Parathyroid adenoma (tissue), 2 donors: ENCODE data around the gene FBXW12.

Experiments used
- H2AFZ ChIP-seq: fragments of 300-600 bp; sonication (generic); one replicate; pipeline ENCODE4 v1.7.0; 2017; ENCODE audit warnings: antibody characterized with exemption, mild to moderate bottlenecking
- H3K27ac ChIP-seq: fragments of 300-600 bp; sonication (generic); one replicate; pipeline ENCODE4 v1.7.0; 2017
- H3K27me3 ChIP-seq: fragments of 300-600 bp; sonication (generic); one replicate; pipeline ENCODE4 v1.7.0; 2017; ENCODE audit warnings: low read length; ENCODE audit not compliant: control insufficient read depth, insufficient read depth
- H3K36me3 ChIP-seq: fragments of 300-600 bp; sonication (generic); one replicate; pipeline ENCODE4 v1.7.0; 2017; ENCODE audit warnings: low read length; ENCODE audit not compliant: control insufficient read depth, insufficient read depth
- H3K4me1 ChIP-seq: fragments of 300-600 bp; sonication (generic); one replicate; pipeline ENCODE4 v1.7.0; 2017; ENCODE audit warnings: control low read depth
- H3K4me2 ChIP-seq: fragments of 300-600 bp; sonication (generic); one replicate; pipeline ENCODE4 v1.7.0; 2017; ENCODE audit warnings: low read length
- H3K4me3 ChIP-seq: fragments of 300-600 bp; sonication (generic); one replicate; pipeline ENCODE4 v1.7.0; 2017; ENCODE audit warnings: low read depth, low read length
- H3K79me2 ChIP-seq: fragments of 300-600 bp; sonication (generic); one replicate; pipeline ENCODE4 v1.7.0; 2017; ENCODE audit warnings: control low read depth
- H3K9ac ChIP-seq: fragments of 300-600 bp; sonication (generic); one replicate; pipeline ENCODE4 v1.7.0; 2017; ENCODE audit warnings: mild to moderate bottlenecking
- H3K9me3 ChIP-seq: fragments of 300-600 bp; sonication (generic); one replicate; pipeline ENCODE4 v1.7.0; 2017; ENCODE audit warnings: low read length; ENCODE audit not compliant: control insufficient read depth
- CTCF ChIP-seq: fragments of 300-600 bp; sonication (generic); IDR thresholded peaks from one replicate; pipeline ENCODE4 v1.7.0; 2017; ENCODE audit warnings: antibody characterized with exemption, mild to moderate bottlenecking
- donor health status: primary hyperparathyroidism.

The FBXW12 gene

GRCh38 chr3:48405971-48406370 is 34.0 kb downstream of the FBXW12 start:
- H3K36me3 ChIP-seq = no peaks in the 10 kb centered on the region
- H3K27ac ChIP-seq = no peak overlapping the region
- H2AFZ ChIP-seq = no peak overlapping the region
- H3K4me3 ChIP-seq = no peak overlapping the region
- H3K9ac ChIP-seq = no peak overlapping the region
- no peak for TF ChIP-seq CTCF
- H3K79me2 ChIP-seq = no peaks in the 10 kb centered on the region
- no peaks in the 10 kb centered on the region for H3K4me1 ChIP-seq
- H3K4me2 ChIP-seq = no peak overlapping the region
- H3K27me3 ChIP-seq = no peaks in the 10 kb centered on the region
- no peaks in the 10 kb centered on the region for H3K9me3 ChIP-seq

GRCh38 chr3:48406443-48407431 is 34.7 kb downstream of the FBXW12 start:
- Histone ChIP-seq H3K4me2 (no peak overlapping the region), H3K4me1 (no peaks in the 10 kb centered on the region), H2AFZ (no peak overlapping the region), H3K36me3 (no peaks in the 10 kb centered on the region), H3K27ac (no peak overlapping the region), H3K4me3 (no peak overlapping the region), H3K9me3 (no peaks in the 10 kb centered on the region), H3K79me2 (no peaks in the 10 kb centered on the region), H3K9ac (no peak overlapping the region), H3K27me3 (no peaks in the 10 kb centered on the region)
- TF ChIP-seq CTCF = no peak

- no peaks in the 10 kb centered on the region for H3K79me2 ChIP-seq
- no peaks in the 10 kb centered on the region for H3K4me1 ChIP-seq
- H3K4me3 ChIP-seq = no peak overlapping the region
- no peak overlapping the region for H3K9ac ChIP-seq
- H3K27ac ChIP-seq = no peak overlapping the region
- no peaks in the 10 kb centered on the region for H3K9me3 ChIP-seq
- no peaks in the 10 kb centered on the region for H3K36me3 ChIP-seq
- no peaks in the 10 kb centered on the region for H3K27me3 ChIP-seq
- H3K4me2 ChIP-seq = no peak overlapping the region
- H2AFZ ChIP-seq = no peak overlapping the region
- TF ChIP-seq CTCF = no peak
Measured at GRCh38 chr3:48407542-48408099, 35.6 kb downstream of the FBXW12 start.

DNA sequence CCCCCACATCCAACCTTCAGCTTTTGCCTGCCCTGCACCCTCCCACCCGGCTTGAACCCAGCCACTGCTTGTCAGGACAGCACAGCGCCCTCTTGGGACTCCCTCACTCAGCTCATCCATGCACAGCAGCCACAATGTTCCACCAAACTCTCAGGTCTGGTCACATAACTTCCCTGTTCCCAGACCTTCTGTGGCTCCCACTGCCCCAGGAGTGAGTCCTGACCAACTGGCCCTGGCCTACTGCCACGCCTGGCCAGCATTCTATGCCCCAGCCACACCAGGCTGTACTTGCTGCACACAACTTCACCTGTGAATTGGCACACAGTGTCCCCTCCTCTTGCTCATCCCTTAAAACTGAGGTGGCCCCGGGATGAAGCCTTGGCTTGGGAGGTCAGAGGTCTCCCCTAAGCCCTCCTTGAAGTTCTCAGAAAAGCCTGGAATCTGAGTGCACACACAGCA is 36.8 kb downstream of the FBXW12 start:
- Histone ChIP-seq H2AFZ (no peak overlapping the region), H3K4me3 (no peak overlapping the region), H3K27me3 (no peaks in the 10 kb centered on the region), H3K4me2 (no peak overlapping the region), H3K36me3 (no peaks in the 10 kb centered on the region), H3K79me2 (no peaks in the 10 kb centered on the region), H3K27ac (no peak overlapping the region), H3K9me3 (no peaks in the 10 kb centered on the region), H3K4me1 (no peaks in the 10 kb centered on the region), H3K9ac (no peak overlapping the region)
- no peak for TF ChIP-seq CTCF
